H9 (cell line): ENCODE results near the gene ZNF175. TPM values are rescaled to one million over a fixed set of nuclear protein-coding genes. Genes with fewer than 3 reads are reported as not detected.

Source experiments
- DNase-seq: peaks from one replicate; pipeline ENCODE4 v3.0.0-alpha.2; 2017
- H2AFZ ChIP-seq: one replicate; pipeline ENCODE4 v1.6.1; 2013; ENCODE audit warnings: mild to moderate bottlenecking, low read length, control low read depth, moderate library complexity
- H2AK5ac ChIP-seq: 2 replicates; pipeline ENCODE4 v1.6.1; 2013; ENCODE audit warnings: low read length, control low read depth, mixed read lengths; ENCODE audit not compliant: insufficient read length
- H2BK120ac ChIP-seq: one replicate; pipeline ENCODE4 v1.6.1; 2013; ENCODE audit warnings: low read depth, mild to moderate bottlenecking, low read length, control low read depth, inconsistent platforms; ENCODE audit not compliant: poor library complexity, severe bottlenecking
- H2BK12ac ChIP-seq: 2 replicates; pipeline ENCODE4 v1.6.1; 2013; ENCODE audit warnings: low read length, control low read depth, mixed read lengths, low read depth; ENCODE audit not compliant: insufficient read length
- H2BK15ac ChIP-seq: 2 replicates; pipeline ENCODE4 v1.6.1; 2013; ENCODE audit warnings: low read depth, low read length, control low read depth
- H2BK20ac ChIP-seq: one replicate; pipeline ENCODE4 v1.6.1; 2013; ENCODE audit warnings: low read depth, mild to moderate bottlenecking, low read length, control low read depth, inconsistent platforms; ENCODE audit not compliant: poor library complexity, severe bottlenecking
- H2BK5ac ChIP-seq: 2 replicates; pipeline ENCODE4 v1.6.1; 2013; ENCODE audit warnings: low read length, control low read depth, mixed read lengths; ENCODE audit not compliant: insufficient read length
- H3K14ac ChIP-seq: 2 replicates; pipeline ENCODE4 v1.6.1; 2013; ENCODE audit warnings: low read length, control low read depth; ENCODE audit not compliant: insufficient read depth
- H3K18ac ChIP-seq: 2 replicates; pipeline ENCODE4 v1.6.1; 2013; ENCODE audit warnings: low read depth, mild to moderate bottlenecking, mixed read lengths, low read length, control low read depth; ENCODE audit not compliant: insufficient read length
- H3K23ac ChIP-seq: 2 replicates; pipeline ENCODE4 v1.6.1; 2013; ENCODE audit warnings: low read length, control low read depth, mixed read lengths, low read depth; ENCODE audit not compliant: insufficient read length
- H3K23me2 ChIP-seq: 2 replicates; pipeline ENCODE4 v1.6.1; 2013; ENCODE audit warnings: low read depth, mild to moderate bottlenecking, mixed read lengths, low read length, control low read depth; ENCODE audit not compliant: insufficient read length, poor library complexity, severe bottlenecking
- H3K27ac ChIP-seq: 2 replicates; pipeline ENCODE4 v1.5.1; 2013; ENCODE audit warnings: low read length, control low read depth, mixed read lengths, low read depth; ENCODE audit not compliant: insufficient read length
- H3K27me3 ChIP-seq: 2 replicates; pipeline ENCODE4 v1.6.1; 2013; ENCODE audit warnings: low read length, control low read depth, inconsistent platforms; ENCODE audit not compliant: insufficient read depth
- H3K4ac ChIP-seq: 2 replicates; pipeline ENCODE4 v1.6.1; 2013; ENCODE audit warnings: low read depth, mild to moderate bottlenecking, control low read depth, inconsistent platforms, low read length, moderate library complexity
- H3K4me1 ChIP-seq: 2 replicates; pipeline ENCODE4 v1.6.1; 2013; ENCODE audit warnings: low read length, control low read depth, inconsistent platforms; ENCODE audit not compliant: insufficient read depth
- H3K4me2 ChIP-seq: 2 replicates; pipeline ENCODE4 v1.6.1; 2013; ENCODE audit warnings: low read length, control low read depth, mixed read lengths; ENCODE audit not compliant: insufficient read length, insufficient read depth
- H3K56ac ChIP-seq: 2 replicates; pipeline ENCODE4 v1.6.1; 2013; ENCODE audit warnings: low read depth, mild to moderate bottlenecking, mixed read lengths, low read length, control low read depth; ENCODE audit not compliant: insufficient read length
- H3K79me1 ChIP-seq: 2 replicates; pipeline ENCODE4 v1.6.1; 2013; ENCODE audit warnings: low read depth, mild to moderate bottlenecking, moderate library complexity, low read length, control low read depth, inconsistent platforms; ENCODE audit not compliant: insufficient read depth, poor library complexity, severe bottlenecking
- H3K79me2 ChIP-seq: 2 replicates; pipeline ENCODE4 v1.6.1; 2013; ENCODE audit warnings: low read length, control low read depth, inconsistent platforms; ENCODE audit not compliant: insufficient read depth
- H3K9ac ChIP-seq: 2 replicates; pipeline ENCODE4 v1.6.1; 2013; ENCODE audit warnings: low read length, control low read depth, mixed read lengths; ENCODE audit not compliant: insufficient read length; ENCODE audit errors: extremely low read depth
- H3K9me3 ChIP-seq: one replicate; pipeline ENCODE4 v1.6.1; 2013; ENCODE audit warnings: low read depth, low read length, inconsistent platforms; ENCODE audit not compliant: control insufficient read depth
- H3T11ph ChIP-seq: one replicate; pipeline ENCODE4 v1.6.1; 2013; ENCODE audit warnings: mild to moderate bottlenecking, low read length, control low read depth, inconsistent platforms
- H4K20me1 ChIP-seq: one replicate; pipeline ENCODE4 v1.6.1; 2013; ENCODE audit not compliant: control insufficient read depth, insufficient read length, insufficient read depth
- H4K5ac ChIP-seq: 2 replicates; pipeline ENCODE4 v1.6.1; 2013; ENCODE audit warnings: low read depth, mild to moderate bottlenecking, mixed read lengths, low read length, control low read depth; ENCODE audit not compliant: insufficient read length
- H4K8ac ChIP-seq: replicated peaks from 2 replicates; pipeline ENCODE4 v1.6.1; 2013; ENCODE audit warnings: low read length, control low read depth, mixed read lengths, low read depth; ENCODE audit not compliant: insufficient read length
- H4K91ac ChIP-seq: 2 replicates; pipeline ENCODE4 v1.6.1; 2013; ENCODE audit warnings: low read depth, mild to moderate bottlenecking, moderate library complexity, mixed read lengths, low read length, control low read depth; ENCODE audit not compliant: insufficient read length
- H3K27ac Mint-ChIP-seq, 3 experiments: 2 replicates in 2 of 3; 3 replicates in 1 of 3; pipeline ENCODE4 v1.8.0; 2020 to 2021; ENCODE audit warnings: mixed read lengths in 3 of 3, mild to moderate bottlenecking in 1 of 3, moderate library complexity in 1 of 3
- H3K27me3 Mint-ChIP-seq: 2 replicates; pipeline ENCODE4 v1.8.0; 2021; ENCODE audit warnings: low read depth, mild to moderate bottlenecking, moderate library complexity, mixed read lengths
- H3K36me3 Mint-ChIP-seq, 3 experiments: 2 replicates in 2 of 3; 3 replicates in 1 of 3; pipeline ENCODE4 v1.8.0; 2020 to 2021; ENCODE audit warnings: low read depth in 3 of 3, mixed read lengths in 3 of 3; ENCODE audit not compliant: insufficient read depth in 1 of 3
- H3K4me1 Mint-ChIP-seq, 2 experiments: 2 replicates each; pipeline ENCODE4 v1.8.0; 2020; ENCODE audit warnings: mixed read lengths in 2 of 2
- H3K4me3 Mint-ChIP-seq, 2 experiments: 2 replicates in 1 of 2; 3 replicates in 1 of 2; pipeline ENCODE4 v1.8.0; 2020 to 2021; ENCODE audit warnings: mild to moderate bottlenecking in 2 of 2, mixed read lengths in 2 of 2, moderate library complexity in 1 of 2
- H3K9me3 Mint-ChIP-seq, 2 experiments: 2 replicates in 1 of 2; 3 replicates in 1 of 2; pipeline ENCODE4 v1.8.0; 2020; ENCODE audit warnings: mild to moderate bottlenecking in 2 of 2, mixed read lengths in 2 of 2, moderate library complexity in 1 of 2
- WGBS: extraction: QIAGEN DNeasy Blood & Tissue Kit; methylation state at CpG from one replicate; pipeline ENCODE4 v1.1.7; 2013; ENCODE audit warnings: missing lambda C conversion rate, low lambda C conversion rate, mixed read lengths; ENCODE audit not compliant: insufficient read length; ENCODE audit errors: extremely low coverage; 5-methylcytosine and 5-hydroxymethylcytosine counted together
- total RNA-seq: library from RNA; stranded (reverse); gene quantifications from 2 replicates; pipeline ENCODE4 v1.2.1, GENCODE V29; 2021
- TF ChIP-seq, protein P1 (sequence below): fragments of 200-600 bp; sonication (generic); conservative IDR thresholded peaks from 3 replicates; pipeline ENCODE4 v1.8.0; 2021; ENCODE audit warnings: antibody characterized with exemption, mild to moderate bottlenecking

The ZNF175 gene
- total RNA-seq, 1 experiment from 2014 or later, result 10.7 TPM

- Mint-ChIP-seq H3K27ac (no peak overlapping the region), H3K4me1 (no peaks in the 10 kb centered on the region), H3K4me3 (no peak overlapping the region), H3K9me3 (peaks cover 10 to 68% of the 10 kb centered on the region in 2 experiments), H3K36me3 (no peaks in the 10 kb centered on the region; a peak in 1 of 7 replicates), H3K27me3 (peaks cover 65% of the 10 kb centered on the region)
- H2BK20ac ChIP-seq, result no peak overlapping the region
- no peak overlapping the region for H3K18ac ChIP-seq
- no peak overlapping the region for H3K56ac ChIP-seq
- H4K8ac ChIP-seq, result no peak overlapping the region
- no peaks in the 10 kb centered on the region for H3K23me2 ChIP-seq
- no peak overlapping the region for H3K9ac ChIP-seq
- H4K5ac ChIP-seq, result no peak overlapping the region
- no peak overlapping the region for H4K91ac ChIP-seq
- no peak overlapping the region for H3K4ac ChIP-seq
- no peak overlapping the region for H2BK15ac ChIP-seq
- H3T11ph ChIP-seq, result no peak overlapping the region
- H3K79me2 ChIP-seq, result no peaks in the 10 kb centered on the region
- H3K14ac ChIP-seq, result no peak overlapping the region
- no CpG with 5 or more reads among the region's 6 CpGs for WGBS
- TF ChIP-seq, protein P1, sequence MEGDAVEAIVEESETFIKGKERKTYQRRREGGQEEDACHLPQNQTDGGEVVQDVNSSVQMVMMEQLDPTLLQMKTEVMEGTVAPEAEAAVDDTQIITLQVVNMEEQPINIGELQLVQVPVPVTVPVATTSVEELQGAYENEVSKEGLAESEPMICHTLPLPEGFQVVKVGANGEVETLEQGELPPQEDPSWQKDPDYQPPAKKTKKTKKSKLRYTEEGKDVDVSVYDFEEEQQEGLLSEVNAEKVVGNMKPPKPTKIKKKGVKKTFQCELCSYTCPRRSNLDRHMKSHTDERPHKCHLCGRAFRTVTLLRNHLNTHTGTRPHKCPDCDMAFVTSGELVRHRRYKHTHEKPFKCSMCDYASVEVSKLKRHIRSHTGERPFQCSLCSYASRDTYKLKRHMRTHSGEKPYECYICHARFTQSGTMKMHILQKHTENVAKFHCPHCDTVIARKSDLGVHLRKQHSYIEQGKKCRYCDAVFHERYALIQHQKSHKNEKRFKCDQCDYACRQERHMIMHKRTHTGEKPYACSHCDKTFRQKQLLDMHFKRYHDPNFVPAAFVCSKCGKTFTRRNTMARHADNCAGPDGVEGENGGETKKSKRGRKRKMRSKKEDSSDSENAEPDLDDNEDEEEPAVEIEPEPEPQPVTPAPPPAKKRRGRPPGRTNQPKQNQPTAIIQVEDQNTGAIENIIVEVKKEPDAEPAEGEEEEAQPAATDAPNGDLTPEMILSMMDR, result peak; percentile 56; the same call in 2 of the 3 replicates
- no peak overlapping the region for H3K27ac ChIP-seq
- H2BK12ac ChIP-seq, result no peak overlapping the region
- H2BK120ac ChIP-seq, result no peak overlapping the region
- no peaks in the 10 kb centered on the region for H3K27me3 ChIP-seq
- no peaks in the 10 kb centered on the region for H3K9me3 ChIP-seq
- no peak overlapping the region for H2AK5ac ChIP-seq
- H2BK5ac ChIP-seq, result no peak overlapping the region
- no peaks in the 10 kb centered on the region for H4K20me1 ChIP-seq
- no peak overlapping the region for H3K4me2 ChIP-seq
- H2AFZ ChIP-seq, result no peak overlapping the region
- H3K4me1 ChIP-seq, result no peaks in the 10 kb centered on the region
- no peak overlapping the region for H3K23ac ChIP-seq
- peak; percentile 51 for DNase-seq
- H3K79me1 ChIP-seq, result no peaks in the 10 kb centered on the region
Measured at GRCh38 chr19:51564791-51565190, 6.3 kb upstream of the ZNF175 start.
